Right hindlimb (tissue), 1 donor: Measurements from ENCODE around the gene RTN1.

Source experiments
- DNase-seq: peaks from one replicate; pipeline ENCODE4 v3.0.0-alpha.2; 2018

The RTN1 gene

GRCh38 chr14:59787045-59787674, 83.4 kb downstream of the RTN1 start:
- no peak for DNase-seq

DNA sequence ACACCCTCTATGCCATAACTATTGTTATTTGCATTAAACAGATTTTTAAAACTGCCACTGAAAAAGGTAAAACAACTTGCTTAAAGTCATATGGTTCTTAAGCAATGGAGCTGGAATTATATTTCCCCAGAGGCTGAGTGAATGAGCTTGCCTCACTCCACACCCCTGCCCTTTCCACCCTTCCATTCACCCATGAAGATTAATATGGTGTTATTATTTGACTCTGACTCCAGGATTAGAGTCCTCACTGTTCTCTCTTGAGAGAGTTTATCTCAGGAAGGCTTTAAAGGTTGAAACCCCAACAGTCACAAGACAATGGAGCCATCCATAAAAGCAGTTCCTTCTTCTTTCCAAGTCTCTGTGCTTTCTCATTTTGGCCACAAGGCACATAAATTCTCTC, 84.9 kb downstream of the RTN1 start:
- no peak for DNase-seq

- no peak for DNase-seq
These were observed 87.8 kb downstream of the RTN1 start for GRCh38 chr14:59782760-59783159.

- DNase-seq = no peak
These were observed 93.5 kb downstream of the RTN1 start for GRCh38 chr14:59777006-59777579.

DNA sequence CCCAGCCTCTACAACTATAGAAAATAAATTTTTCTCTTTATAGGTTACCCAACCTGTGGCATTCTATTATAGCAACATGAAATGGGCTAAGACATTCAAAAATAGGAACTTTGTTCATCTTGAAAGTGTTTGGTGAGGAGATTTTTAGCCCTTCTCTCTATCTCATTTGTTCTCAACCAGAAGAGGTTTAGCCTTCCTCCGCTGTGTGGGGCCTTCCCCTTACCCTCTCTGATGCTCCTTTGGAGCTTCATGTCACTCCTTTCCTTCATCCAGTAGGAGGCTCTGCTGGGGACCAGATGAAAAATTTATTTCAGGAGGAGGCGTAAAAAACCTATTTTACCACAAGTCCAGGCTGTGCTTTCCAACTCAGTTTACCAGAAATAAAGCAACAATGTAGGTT, 94.1 kb downstream of the RTN1 start:
- no peak for DNase-seq

DNA sequence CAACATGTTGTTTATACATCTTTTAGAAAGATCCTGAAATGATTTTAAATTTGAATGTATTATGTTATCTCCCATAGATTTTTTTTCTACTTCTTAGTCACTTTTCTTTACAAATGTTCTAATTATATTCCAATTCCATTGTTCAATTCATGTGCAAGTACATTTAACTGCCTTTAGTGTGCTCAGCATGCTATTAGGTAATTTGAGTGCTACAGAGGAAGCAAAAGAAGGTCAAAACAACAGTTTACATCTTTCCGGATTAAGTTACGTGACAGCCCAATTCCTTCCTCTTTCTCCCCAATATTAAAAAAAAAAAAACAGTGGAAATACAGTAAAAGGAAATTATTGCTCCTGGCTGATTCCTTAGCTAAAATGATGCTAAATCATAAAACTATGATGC, 98.3 kb downstream of the RTN1 start:
- DNase-seq = no peak

GRCh38 chr14:59771577-59771976, 99.0 kb downstream of the RTN1 start:
- no peak for DNase-seq

DNA sequence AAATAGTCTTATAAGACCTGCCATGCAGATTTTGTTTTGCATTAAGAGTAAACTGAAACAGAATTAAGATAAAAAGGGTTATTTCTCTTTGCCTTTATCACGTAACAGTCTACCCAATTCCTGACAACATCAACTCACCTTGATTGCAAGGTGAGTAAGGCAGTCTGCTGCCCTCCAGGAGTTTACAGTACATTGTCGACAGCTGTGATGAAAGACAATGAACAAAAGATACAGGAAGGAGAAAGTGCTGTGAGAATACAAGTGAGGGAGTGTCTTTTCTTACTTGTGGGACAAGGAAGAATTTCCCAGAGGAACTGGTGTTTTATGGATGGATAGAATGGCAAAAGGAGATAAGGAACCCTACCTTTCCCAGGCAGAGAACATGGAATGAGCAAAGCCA, 101.0 kb downstream of the RTN1 start:
- DNase-seq = no peak

DNA sequence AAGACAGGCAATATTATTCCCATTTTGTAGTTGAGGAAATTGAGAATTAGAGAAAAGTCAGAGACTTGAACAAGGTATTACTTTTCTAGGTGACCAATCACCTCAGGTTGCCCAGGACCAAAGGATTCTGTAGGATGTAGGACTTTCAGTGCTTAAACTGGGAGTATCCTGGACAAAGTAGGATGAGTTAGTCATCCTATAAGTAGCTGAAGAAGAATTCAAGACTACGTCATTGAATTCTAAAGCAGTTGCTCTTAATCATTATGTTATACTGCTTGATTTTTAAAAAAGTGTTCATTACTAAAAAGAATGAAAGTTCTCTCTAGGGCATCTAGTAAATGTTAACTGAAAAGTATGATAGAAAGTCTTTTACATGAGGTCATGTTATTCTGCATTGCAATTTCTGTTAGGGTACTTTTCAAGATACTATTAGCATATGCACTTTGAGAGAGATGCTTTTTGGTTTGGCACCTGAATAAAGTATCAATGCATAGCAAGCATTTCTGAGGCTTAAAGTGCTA, 101.7 kb downstream of the RTN1 start:
- no peak for DNase-seq

- DNase-seq = no peak
These were observed 108.7 kb downstream of the RTN1 start for GRCh38 chr14:59761851-59762250.

GRCh38 chr14:59755409-59756135, 115.0 kb downstream of the RTN1 start:
- no peak for DNase-seq

DNA sequence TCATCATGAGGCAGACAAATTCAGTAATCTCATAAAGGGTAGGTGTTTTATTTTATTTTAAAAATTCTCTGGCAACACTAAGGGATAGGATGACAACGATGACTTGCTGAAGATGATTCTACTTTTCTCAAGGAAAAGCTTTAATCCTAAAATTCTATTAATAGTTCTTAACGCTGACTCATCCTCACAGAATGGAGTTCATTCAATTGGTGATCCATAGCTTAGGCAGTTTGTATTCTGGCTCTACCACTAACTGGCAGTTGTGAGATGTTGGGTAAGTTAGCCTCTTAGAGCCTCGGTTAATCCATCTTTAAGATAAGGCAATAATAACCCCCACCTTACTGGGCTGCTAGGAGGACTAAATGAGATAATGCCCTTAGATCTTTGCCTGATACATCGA, 116.3 kb downstream of the RTN1 start:
- DNase-seq = no peak

- no peak for DNase-seq
These were observed 117.1 kb downstream of the RTN1 start for GRCh38 chr14:59753512-59753911.

GRCh38 chr14:59751578-59751977, 119.0 kb downstream of the RTN1 start:
- no peak for DNase-seq

- no peak for DNase-seq
These were observed 130.8 kb downstream of the RTN1 start for GRCh38 chr14:59739794-59740193.

DNA sequence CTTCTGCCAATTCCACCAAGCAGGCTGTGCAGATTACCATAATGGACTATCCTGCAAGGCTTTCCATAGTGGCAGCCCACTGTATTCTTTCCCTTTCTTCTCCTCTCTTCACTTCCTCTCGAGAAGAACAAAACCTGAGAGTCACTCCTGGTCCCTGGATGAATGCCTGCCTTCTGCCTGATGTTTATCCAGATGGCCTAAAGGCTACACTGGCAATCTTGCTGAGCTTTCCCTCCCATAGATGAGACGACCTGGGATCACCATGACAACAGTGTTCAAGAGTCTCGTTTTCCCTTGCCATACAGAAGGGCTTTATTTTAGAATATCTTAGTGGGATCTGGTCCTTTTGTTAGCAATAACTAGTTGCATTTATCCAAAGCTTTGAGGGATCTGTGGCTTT, 142.3 kb downstream of the RTN1 start:
- DNase-seq = no peak

- no peak for DNase-seq
These were observed 143.4 kb downstream of the RTN1 start for GRCh38 chr14:59727073-59727661.

GRCh38 chr14:59711080-59711479, 159.5 kb downstream of the RTN1 start:
- no peak for DNase-seq

GRCh38 chr14:59707778-59708561, 162.6 kb downstream of the RTN1 start:
- DNase-seq = no peak

- DNase-seq = no peak
These were observed 164.7 kb downstream of the RTN1 start for GRCh38 chr14:59705866-59706265.

DNA sequence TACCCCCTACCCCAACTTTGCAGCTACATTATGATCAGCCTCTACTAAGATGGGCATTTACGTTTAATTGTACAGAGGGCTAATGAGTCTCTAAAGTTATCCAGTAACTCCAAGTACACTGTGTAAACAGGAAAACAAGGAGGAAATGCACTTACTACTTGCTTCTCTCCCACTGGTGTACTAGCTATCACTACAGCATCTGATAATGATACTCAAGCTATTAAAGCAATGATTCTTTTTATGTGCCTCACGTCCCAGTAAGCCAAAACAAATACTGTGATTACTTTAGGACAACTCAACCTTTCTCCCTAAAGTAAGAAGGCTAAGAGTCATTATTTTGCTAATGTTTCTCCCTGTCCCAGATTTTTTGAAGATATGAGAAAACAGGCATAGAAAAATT, 165.3 kb downstream of the RTN1 start:
- DNase-seq = no peak

DNA sequence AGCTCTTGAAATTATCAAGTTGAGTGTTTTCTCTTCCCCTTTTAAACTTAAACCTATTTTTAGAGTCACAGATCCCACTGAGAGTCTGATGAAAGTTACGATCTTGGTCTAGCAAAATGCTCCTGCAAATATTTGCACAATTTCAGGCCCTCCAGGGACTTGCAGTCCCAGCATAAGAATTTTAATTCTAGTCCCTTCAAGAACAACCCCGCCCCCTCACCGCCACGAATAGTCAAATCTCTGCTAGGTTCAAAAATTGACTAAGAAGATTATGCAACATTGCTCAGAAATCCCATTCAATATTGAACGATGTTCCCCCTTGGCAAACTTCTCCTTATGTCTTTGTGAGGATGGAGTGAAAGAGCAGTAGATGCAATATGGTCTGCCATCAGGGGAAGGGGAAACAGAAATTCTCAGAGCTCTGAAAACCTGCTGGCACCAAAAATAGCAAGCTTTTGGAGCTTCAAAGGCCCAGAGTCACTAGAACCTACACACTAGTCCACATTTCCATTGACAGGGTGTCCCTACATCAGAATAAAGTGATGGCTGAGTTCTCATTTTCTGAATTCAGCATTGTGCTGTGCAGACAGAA, 166.4 kb downstream of the RTN1 start:
- no peak for DNase-seq

DNA sequence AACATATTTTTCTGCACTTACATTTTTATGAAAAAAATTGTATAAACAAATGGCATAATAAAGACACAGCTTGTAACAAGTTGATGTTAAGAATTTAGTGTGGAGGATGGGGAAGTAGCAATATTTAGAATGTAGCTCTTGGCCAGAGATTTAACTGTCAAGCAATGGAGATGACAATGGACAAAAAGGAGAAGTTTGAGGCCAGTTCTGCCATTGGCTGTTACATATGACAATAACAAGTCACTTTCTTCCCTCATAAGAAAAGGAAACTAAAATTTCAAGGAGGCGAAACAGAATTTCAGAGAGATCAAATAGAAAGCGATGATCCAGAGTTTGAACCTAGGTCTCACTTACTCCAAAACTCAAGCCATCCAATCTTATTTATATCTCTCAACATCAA, 171.1 kb downstream of the RTN1 start:
- DNase-seq = no peak
